GM12801 (cell line): ENCODE data around the gene TIMM17B.

Source experiments
- CTCF ChIP-seq: IDR thresholded peaks from one replicate; pipeline ENCODE4 v1.5.1; 2011; ENCODE audit warnings: control low read depth; ENCODE audit not compliant: insufficient read length; ENCODE audit errors: extremely low read depth

The TIMM17B gene

GRCh38 chrX:48897625-48898306 lies at the start of gene TIMM17B, which contains the start of gene PQBP1:
Gene TIMM17B (minus strand): TSS chrX:48897768. CDS start chrX:48897749, 19 bp downstream.
Gene PQBP1 (plus strand): TSS chrX:48897930. CDS start chrX:48898510, 580 bp downstream.
- TF ChIP-seq CTCF: no peak

- no peak for TF ChIP-seq CTCF
These were observed 48.2 kb upstream of the TIMM17B start for GRCh38 chrX:48945517-48946348.

- TF ChIP-seq CTCF: no peak
These were observed 45.3 kb upstream of the TIMM17B start for GRCh38 chrX:48942895-48943294.

- TF ChIP-seq CTCF: no peak
These were observed 42.9 kb upstream of the TIMM17B start for GRCh38 chrX:48940404-48940955.

GRCh38 chrX:48939524-48940228 lies 42.1 kb upstream of the TIMM17B start:
- TF ChIP-seq CTCF: no peak

- TF ChIP-seq CTCF: no peak
These were observed 41.3 kb upstream of the TIMM17B start for GRCh38 chrX:48938721-48939425.
